GM12864 (cell line): ENCODE data around the gene PRAC1.

ENCODE experiments used
- DNase-seq: peaks from one replicate; pipeline ENCODE4 v3.0.0-alpha.2; 2011; ENCODE audit warnings: low read depth
- H3K4me3 ChIP-seq: 2 replicates; pipeline ENCODE4 v1.5.1; 2011; ENCODE audit warnings: mild to moderate bottlenecking, low read depth, low read length, control low read depth
- TF ChIP-seq, protein P1 (sequence below): IDR thresholded peaks from 2 replicates; pipeline ENCODE4 v1.5.1; 2011; ENCODE audit warnings: low read depth, mild to moderate bottlenecking, moderate library complexity, low read length, control low read depth, inconsistent platforms; ENCODE audit errors: missing control alignments

Gene PRAC1

DNA sequence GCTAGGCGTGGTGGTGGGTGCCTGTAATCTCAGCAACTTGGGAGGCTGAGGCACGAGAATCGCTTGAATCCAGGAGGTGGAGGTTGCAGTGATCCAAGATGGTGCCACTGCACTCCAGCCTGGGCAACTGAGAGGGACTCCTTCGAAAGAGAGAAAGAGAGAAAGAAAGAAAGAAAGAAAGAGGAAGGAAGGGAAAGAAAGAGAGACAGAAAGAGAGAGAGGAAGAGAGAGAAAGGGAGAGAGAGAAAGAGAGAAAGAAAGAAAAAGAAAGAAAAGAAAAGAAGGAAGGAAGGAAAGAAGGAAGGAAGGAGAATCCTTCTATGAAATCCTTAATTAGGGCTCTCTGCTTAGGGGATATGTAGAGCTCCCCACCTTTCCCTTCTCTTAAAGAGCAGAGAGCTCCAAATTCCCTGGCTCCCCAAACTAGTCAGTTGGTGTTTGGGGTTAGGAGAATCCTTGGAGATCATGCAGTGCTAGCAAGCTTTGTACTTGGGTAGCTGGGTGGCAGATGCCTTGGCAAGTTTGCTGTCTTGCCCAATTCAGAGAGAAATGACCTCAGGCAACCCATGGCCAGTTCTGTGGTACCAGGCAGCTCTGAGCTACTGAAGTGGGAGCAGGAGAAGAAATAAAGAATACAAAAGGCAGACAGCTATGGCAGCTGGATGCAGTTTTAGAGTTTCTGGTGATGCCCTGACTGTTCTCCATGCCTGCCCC is 15.2 kb upstream of the PRAC1 start:
- TF ChIP-seq, protein P1, sequence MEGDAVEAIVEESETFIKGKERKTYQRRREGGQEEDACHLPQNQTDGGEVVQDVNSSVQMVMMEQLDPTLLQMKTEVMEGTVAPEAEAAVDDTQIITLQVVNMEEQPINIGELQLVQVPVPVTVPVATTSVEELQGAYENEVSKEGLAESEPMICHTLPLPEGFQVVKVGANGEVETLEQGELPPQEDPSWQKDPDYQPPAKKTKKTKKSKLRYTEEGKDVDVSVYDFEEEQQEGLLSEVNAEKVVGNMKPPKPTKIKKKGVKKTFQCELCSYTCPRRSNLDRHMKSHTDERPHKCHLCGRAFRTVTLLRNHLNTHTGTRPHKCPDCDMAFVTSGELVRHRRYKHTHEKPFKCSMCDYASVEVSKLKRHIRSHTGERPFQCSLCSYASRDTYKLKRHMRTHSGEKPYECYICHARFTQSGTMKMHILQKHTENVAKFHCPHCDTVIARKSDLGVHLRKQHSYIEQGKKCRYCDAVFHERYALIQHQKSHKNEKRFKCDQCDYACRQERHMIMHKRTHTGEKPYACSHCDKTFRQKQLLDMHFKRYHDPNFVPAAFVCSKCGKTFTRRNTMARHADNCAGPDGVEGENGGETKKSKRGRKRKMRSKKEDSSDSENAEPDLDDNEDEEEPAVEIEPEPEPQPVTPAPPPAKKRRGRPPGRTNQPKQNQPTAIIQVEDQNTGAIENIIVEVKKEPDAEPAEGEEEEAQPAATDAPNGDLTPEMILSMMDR = no peak
- no peak for DNase-seq
- H3K4me3 ChIP-seq = no peak overlapping the region

DNA sequence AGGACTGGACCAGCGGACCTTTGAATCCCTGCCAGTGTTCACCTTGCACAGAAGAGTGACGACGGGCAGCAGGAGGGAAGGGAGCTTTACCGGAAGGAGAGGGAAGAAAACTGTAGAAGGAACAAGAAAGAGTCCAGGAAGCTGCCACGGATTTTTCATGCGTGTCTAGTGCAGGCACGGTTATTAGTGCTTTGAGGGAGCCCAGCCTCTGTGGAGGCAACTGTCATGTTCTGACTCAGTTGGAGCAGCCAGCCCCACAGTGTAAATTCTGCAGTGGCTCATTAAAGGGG is 12.7 kb upstream of the PRAC1 start:
- no peak overlapping the region for H3K4me3 ChIP-seq
- TF ChIP-seq, protein P1 = no peak
- DNase-seq = no peak

DNA sequence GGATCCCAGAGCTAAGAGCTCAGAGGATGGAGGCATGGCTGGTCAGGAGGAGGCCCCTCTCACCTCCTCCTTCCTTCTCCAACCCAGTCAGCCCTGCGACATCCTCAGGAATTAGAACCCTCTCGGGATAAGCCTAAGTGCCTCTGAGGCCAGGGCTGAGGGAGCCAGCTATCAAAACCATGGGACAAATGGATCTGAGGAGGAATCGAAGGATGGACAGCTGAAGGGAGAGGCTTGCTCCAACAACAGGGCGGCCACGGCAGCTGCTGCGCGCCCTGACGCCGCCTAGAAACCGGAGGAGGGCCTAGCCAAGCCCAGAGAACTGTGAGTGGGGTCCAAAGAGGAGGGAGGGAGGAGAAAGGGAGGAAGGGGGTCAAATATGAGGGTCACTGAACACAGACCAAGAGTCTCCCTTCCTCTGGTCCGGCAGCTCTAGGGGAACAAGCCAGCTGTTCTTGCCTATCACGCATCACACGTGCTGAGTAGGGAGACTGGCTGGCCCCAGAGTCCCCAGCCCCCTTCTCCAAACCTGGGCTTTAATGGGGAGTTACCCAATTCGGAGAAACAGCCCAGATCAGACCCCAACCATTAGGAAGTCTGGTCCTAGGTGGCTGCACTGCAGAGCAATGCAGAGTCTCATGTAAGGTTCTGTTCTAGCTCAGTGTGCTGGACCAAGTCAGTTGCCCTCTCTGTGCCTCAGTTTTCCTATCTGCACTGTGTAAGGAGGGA is 12.2 kb upstream of the PRAC1 start:
- no peak overlapping the region for H3K4me3 ChIP-seq
- no peak for DNase-seq
- TF ChIP-seq, protein P1 = no peak

DNA sequence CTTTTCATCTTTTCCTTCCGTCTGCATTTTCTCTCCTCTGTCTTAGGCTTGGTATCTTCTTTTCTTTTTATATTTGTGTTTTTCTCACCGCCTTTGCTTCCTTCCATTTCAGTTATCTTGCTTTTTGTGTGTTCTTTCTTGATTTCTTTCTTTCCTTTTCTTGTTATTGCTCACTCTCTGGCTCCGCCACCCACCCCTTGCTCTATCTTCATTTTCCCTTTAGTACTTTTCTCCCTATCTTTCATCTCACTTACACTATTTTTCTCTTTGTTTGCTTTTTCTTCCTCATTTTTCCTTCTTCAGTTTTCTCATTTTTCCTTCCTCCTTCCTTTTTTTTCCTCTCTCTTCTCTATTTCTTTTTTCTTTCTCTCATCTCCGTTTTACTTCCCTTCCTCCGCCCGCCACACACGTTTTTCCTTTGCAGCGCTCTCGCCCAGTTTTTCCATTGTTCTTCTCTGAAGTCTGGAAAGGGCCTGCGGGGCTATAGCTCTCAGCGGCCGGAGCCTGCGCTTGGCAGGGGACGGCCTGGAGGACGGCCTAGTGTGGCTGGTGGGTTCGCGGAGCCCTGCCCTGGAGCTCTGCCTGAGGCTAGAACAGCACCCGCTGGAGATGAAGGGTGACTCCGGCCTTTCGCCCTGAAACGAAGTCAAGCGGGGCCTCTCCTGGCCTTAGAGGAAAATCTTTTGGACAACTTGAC is 11.5 kb upstream of the PRAC1 start:
- TF ChIP-seq, protein P1 = no peak
- no peak overlapping the region for H3K4me3 ChIP-seq
- DNase-seq = no peak

DNA sequence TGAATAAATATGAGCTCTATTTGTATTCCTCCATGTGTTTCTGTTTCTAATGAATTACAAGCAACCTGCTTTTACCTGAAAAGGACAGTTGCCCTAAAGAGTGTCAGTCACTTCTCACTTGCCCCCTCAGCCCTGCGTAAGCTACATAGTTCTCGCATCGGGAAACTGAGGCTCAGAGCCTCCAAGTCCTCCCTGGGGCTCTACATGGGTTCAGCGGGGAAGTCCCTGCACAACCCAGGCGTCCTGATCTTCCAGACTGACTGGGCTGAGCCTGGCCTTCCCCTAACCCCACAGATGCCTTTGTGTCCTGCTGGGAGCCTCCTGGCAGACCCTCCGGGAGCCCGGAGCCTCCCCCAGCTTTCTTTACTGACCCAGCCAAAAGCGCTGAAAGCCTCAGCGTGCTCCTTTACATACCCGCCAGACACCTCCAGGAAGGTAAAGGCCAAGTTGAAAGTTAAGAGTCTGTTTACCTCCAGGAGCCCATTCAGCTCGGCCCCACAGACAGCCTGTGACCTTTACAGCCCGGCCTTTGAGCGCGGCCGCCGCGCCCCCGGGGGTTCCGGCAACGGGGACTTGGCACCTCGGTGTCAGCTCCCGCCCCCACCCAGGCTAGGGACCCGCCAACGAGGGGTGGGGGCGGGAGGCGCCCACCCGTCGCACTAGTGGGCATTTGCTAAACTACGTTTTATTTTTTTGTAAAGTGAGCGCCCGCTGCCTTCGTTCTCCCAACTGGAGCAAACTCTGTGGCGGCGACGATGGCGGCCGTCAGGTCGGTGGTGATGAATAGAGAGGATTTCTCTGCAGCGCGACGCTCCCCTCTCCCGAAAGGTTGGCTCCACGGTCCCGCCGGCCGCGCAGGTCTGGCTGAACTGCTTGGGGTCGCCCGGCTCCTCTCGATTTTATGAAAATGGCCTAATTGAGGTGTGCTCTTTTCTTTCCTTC is 10.6 kb upstream of the PRAC1 start:
- no peak overlapping the region for H3K4me3 ChIP-seq
- TF ChIP-seq, protein P1 = no peak
- no peak for DNase-seq

DNA sequence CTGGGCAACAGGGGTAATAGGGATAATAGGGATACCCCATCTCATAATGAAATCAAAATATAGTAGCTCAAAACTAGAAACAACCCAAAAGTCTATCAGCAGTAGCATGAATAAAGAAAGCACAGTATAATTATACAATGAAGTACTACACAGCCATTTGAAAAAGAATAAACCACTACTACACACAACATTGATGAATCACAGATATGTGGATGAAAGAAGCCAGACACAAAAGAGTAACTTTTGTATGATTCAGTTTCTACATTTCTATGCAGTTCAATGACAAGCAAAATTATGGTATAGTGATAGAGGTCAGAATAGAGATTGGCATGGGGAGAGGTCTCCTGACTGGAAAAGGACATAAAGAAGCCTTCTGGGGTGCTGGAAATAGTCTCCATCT is 9.0 kb upstream of the PRAC1 start:
- TF ChIP-seq, protein P1 = no peak
- no peak for DNase-seq
- H3K4me3 ChIP-seq = no peak overlapping the region
